Left forelimb (tissue), 1 donor: Measurements from ENCODE around the gene THBS1.

Source experiments
- DNase-seq: peaks from one replicate; pipeline ENCODE4 v3.0.0-alpha.2; 2018; ENCODE audit warnings: low spot score

Gene THBS1

GRCh38 chr15:39573844-39574243 is 7.0 kb upstream of the THBS1 start:
- no peak for DNase-seq

- no peak for DNase-seq
These were observed 6.5 kb upstream of the THBS1 start for GRCh38 chr15:39574427-39574826.

- DNase-seq: no peak
These were observed 5.7 kb upstream of the THBS1 start for GRCh38 chr15:39575180-39575579.

DNA sequence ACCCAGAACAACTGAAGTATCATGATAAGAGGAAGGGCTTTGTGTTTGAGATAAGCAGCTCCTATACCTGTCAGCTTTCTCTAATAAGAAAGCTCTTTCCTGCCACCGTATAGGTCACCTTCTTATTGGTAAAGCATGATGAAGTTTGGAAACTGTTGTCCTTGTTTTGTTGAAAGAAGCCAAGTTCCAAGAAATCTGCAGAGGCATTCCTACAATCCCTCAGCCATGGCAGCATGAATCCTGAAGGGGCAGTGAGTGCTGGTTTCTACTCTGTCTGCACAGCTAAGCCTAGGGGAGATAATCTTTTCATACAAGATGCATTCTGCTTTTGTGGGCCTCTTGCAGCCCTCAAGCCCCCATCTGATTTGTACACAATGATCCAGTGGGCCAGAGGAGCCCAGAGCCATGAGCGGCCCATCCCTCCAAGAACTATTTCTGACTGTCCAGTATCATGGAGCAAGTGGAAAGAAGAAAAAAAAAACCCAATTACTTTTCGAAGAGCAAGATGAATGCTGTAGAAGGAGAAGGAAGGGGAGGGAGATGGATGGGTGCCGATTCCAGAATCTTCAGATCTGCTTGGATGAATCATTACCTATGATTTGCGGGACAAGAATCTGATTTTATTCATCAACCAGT is 1.9 kb upstream of the THBS1 start:
- DNase-seq: no peak

GRCh38 chr15:39579487-39580116 is 1.3 kb upstream of the THBS1 start:
- peak; percentile 83 for DNase-seq

- peak; percentile 99 for DNase-seq
These were observed 778 bp upstream of the THBS1 start for GRCh38 chr15:39580117-39580484.

- DNase-seq: peak; percentile 71
These were observed 438 bp downstream of the THBS1 start for GRCh38 chr15:39581242-39581792.

DNA sequence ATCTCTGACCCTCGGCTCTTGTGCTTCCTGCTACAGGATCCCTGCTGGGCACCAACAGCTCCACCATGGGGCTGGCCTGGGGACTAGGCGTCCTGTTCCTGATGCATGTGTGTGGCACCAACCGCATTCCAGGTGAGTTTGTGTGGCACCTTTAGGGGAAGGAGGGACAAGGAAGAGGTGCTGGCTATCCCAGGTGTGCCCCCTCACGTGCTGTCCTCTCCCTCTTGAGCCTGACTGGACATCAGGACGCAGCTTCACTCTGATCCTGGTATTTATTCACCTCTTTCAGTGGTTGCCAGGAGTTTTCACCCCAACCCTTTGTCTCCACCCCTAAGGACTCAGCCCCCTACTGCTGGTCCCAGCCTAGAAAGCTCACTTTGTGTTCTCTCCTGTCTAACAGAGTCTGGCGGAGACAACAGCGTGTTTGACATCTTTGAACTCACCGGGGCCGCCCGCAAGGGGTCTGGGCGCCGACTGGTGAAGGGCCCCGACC is 960 bp downstream of the THBS1 start:
- DNase-seq: no peak

DNA sequence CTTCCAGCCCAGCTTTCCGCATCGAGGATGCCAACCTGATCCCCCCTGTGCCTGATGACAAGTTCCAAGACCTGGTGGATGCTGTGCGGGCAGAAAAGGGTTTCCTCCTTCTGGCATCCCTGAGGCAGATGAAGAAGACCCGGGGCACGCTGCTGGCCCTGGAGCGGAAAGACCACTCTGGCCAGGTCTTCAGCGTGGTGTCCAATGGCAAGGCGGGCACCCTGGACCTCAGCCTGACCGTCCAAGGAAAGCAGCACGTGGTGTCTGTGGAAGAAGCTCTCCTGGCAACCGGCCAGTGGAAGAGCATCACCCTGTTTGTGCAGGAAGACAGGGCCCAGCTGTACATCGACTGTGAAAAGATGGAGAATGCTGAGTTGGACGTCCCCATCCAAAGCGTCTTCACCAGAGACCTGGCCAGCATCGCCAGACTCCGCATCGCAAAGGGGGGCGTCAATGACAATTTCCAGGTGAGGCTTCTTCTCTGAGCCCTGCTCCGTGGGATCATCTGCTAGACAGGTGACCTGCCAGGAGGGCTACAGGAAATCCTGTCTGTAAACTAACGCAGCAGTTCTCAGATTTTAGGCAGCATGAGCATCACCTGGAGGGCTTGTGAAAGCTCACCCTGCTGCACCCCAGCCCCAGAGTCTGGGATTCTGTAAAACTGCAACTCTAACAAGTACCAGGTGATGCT is 1.6 kb downstream of the THBS1 start:
- DNase-seq: no peak

DNA sequence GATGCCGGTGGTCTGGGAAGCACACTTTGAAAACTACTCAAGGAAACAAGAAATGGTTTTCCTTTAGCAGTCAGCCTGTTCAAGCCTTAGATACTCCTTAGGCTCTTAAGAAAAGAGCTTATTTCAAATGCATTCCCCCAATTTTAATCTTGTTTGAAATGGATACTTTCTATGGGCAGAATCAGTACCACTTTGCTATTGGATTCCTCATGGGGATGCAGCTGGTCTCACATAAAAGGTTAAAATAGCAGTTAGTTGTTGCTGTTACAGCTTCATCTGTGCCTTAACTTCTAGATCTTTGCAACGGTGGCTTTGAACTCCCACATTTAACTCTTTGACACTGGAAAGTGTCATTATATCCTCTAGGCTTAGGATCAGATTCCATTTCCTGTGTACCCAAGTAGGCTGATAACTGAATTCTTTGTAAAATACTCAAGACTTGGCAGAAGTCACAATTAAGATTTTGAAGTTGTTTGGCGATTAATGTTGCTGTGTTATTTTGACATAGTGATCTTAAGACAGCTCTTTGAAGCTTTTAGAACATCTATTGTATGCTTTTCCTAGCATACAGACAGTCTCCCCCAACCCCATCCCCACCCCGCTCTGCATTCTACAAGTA is 2.2 kb downstream of the THBS1 start:
- no peak for DNase-seq

GRCh38 chr15:39583596-39584265 is 2.9 kb downstream of the THBS1 start:
- no peak for DNase-seq

DNA sequence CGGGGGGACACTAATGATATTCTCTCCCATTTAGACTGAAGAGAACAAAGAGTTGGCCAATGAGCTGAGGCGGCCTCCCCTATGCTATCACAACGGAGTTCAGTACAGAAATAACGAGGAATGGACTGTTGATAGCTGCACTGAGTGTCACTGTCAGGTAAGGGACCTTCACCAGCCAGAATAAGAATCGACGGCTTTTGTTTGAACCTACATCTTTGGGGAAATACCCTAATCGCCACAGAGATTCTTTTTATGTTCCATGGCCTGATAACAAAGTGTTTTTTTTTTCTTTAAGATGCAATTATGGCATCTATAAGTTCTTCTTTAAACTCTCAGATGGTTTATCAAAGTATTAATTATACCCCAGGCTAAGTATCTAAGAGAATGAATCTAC is 3.4 kb downstream of the THBS1 start:
- no peak for DNase-seq

- no peak for DNase-seq
These were observed 3.9 kb downstream of the THBS1 start for GRCh38 chr15:39584662-39585388.

GRCh38 chr15:39585389-39585841 is 4.5 kb downstream of the THBS1 start:
- no peak for DNase-seq

- no peak for DNase-seq
These were observed 5.0 kb downstream of the THBS1 start for GRCh38 chr15:39585871-39586301.

DNA sequence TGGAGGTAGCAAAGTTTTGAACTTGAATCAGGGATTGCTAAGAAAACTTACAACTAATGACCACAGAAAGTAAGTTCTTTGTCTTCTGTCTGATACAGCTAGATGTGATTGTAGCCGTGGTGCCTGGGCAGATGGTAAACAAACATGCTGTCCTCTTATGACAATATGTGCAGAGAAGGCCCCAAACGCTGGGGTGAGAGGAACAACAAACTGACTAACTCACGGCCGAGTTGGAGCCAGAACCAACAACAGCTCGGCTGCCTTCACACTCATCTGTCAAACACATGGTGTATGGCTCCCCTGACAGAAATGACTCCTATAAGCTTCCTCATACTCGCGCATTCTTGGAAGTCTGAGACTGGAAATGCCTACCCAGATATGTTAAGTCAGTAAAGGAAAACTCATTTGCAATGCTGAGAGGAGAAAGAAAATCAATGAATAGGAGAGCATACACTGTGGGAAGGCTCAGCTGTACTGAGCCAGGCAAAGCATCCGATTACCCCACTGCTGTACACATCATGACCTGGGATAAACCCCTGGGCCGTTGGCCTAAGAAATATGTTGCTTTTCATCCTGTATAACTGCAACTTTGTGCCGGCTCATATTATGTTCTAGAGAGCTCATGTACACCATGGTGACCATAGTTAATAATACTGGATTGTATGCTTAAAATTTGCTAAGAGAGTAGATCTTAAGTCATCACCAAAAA is 5.7 kb downstream of the THBS1 start:
- DNase-seq: no peak

- no peak for DNase-seq
These were observed 6.3 kb downstream of the THBS1 start for GRCh38 chr15:39587096-39587721.

DNA sequence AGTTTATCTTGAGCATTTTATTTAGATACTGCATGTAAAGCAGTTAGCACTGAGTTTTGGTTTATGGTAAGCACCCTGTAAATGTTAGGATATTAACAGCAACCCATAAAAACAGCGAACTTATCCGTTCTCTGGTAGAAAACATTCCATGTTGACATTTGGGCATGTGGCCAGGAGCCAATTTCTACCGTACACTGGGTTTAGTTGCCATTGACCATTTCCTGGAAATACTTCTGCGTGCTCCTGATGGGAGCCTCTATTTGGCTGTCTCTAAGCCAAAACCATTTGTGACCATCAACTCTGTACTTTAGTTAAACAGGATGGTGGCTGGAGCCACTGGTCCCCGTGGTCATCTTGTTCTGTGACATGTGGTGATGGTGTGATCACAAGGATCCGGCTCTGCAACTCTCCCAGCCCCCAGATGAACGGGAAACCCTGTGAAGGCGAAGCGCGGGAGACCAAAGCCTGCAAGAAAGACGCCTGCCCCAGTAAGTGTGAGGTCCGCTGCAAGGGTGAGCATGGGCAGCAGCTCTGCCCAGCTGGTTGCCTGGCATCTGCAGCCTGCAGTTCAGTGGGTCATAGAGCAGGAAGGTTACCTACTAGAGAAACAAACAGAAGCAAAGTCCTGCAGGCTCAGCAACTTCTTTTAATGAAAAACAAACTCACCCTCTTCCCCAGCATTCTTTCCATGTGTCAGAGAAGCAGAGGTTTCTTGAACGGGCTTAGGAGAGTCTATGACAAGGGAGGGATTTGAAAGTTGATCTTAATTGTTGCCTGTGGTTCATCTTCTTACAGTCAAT is 7.1 kb downstream of the THBS1 start:
- no peak for DNase-seq

GRCh38 chr15:39588531-39589192 is 7.8 kb downstream of the THBS1 start:
- DNase-seq: no peak
